ENCODE data around the gene TNFRSF1B.

TNFRSF1B gene

GRCh38 chr1:12166834-12167492, at the start of gene TNFRSF1B:
Gene TNFRSF1B, plus strand, starts transcription at chr1:12166991. Its CDS starts 101 bp downstream, at chr1:12167092.
- DNase-seq (ENCODE audit: low read depth in 2 of 2, low spot score in 1 of 2) = peak in 1 of 2 donors; percentile 48

GRCh38 chr1:12121212-12122003, 45.4 kb upstream of the TNFRSF1B start:
- DNase-seq (ENCODE audit: low read depth in 2 of 2, low spot score in 1 of 2) = no peak

- no peak for DNase-seq (ENCODE audit: low read depth in 2 of 2, low spot score in 1 of 2)
Measured at GRCh38 chr1:12123172-12123571, 43.6 kb upstream of the TNFRSF1B start.

- DNase-seq (ENCODE audit: low read depth in 2 of 2, low spot score in 1 of 2) = peak; percentile 50 to 65
Measured at GRCh38 chr1:12124693-12125421, 41.9 kb upstream of the TNFRSF1B start.

GRCh38 chr1:12125422-12126355, 41.1 kb upstream of the TNFRSF1B start:
- DNase-seq (ENCODE audit: low read depth in 2 of 2, low spot score in 1 of 2) = no peak

GRCh38 chr1:12126781-12127180, 40.0 kb upstream of the TNFRSF1B start:
- DNase-seq (ENCODE audit: low read depth in 2 of 2, low spot score in 1 of 2) = no peak

- no peak for DNase-seq (ENCODE audit: low read depth in 2 of 2, low spot score in 1 of 2)
Measured at GRCh38 chr1:12127206-12127810, 39.5 kb upstream of the TNFRSF1B start.

GRCh38 chr1:12128120-12128519, 38.7 kb upstream of the TNFRSF1B start:
- DNase-seq (ENCODE audit: low read depth in 2 of 2, low spot score in 1 of 2) = no peak

GRCh38 chr1:12129624-12130023, 37.2 kb upstream of the TNFRSF1B start:
- no peak for DNase-seq (ENCODE audit: low read depth in 2 of 2, low spot score in 1 of 2)

- no peak for DNase-seq (ENCODE audit: low read depth in 2 of 2, low spot score in 1 of 2)
Measured at GRCh38 chr1:12130466-12131130, 36.2 kb upstream of the TNFRSF1B start.

- DNase-seq (ENCODE audit: low read depth in 2 of 2, low spot score in 1 of 2) = no peak
Measured at GRCh38 chr1:12132078-12132477, 34.7 kb upstream of the TNFRSF1B start.

GRCh38 chr1:12134716-12135115, 32.1 kb upstream of the TNFRSF1B start:
- DNase-seq (ENCODE audit: low read depth in 2 of 2, low spot score in 1 of 2) = no peak

- no peak for DNase-seq (ENCODE audit: low read depth in 2 of 2, low spot score in 1 of 2)
Measured at GRCh38 chr1:12135612-12136011, 31.2 kb upstream of the TNFRSF1B start.

- DNase-seq (ENCODE audit: low read depth in 2 of 2, low spot score in 1 of 2) = no peak
Measured at GRCh38 chr1:12136916-12137610, 29.7 kb upstream of the TNFRSF1B start.

- no peak for DNase-seq (ENCODE audit: low read depth in 2 of 2, low spot score in 1 of 2)
Measured at GRCh38 chr1:12138196-12139168, 28.3 kb upstream of the TNFRSF1B start.

- DNase-seq (ENCODE audit: low read depth in 2 of 2, low spot score in 1 of 2) = no peak
Measured at GRCh38 chr1:12140016-12140415, 26.8 kb upstream of the TNFRSF1B start.

GRCh38 chr1:12140515-12141162, 26.2 kb upstream of the TNFRSF1B start:
- DNase-seq (ENCODE audit: low read depth in 2 of 2, low spot score in 1 of 2) = no peak

All from stimulated activated CD8-positive, alpha-beta memory T cell treated with anti-CD3 and anti-CD28 coated beads, Interleukin-4, amount 100 ng/mL, for 1 hour (primary cell).